T-helper 17 cell (primary cell): ENCODE data around the gene HIVEP2. TPM values are rescaled to one million over a fixed set of nuclear protein-coding genes. Genes with fewer than 3 reads are reported as not detected.
A peak's percentile ranks its signal among the peaks of the same experiment; 100 is the strongest.

ENCODE experiments used
- ATAC-seq: fragments of 150-1000 bp; cut with Tn5 transposase; 2 replicates; pipeline ENCODE4 v1.10.0; 2021; ENCODE audit warnings: mild to moderate bottlenecking, moderate library complexity
- DNase-seq, 3 donors: peaks; one replicate each; pipeline versions ENCODE4 v3.0.0 to v3.0.0-alpha.2; 2020 to 2021
- H3K9me3 ChIP-seq: one replicate; pipeline ENCODE4 v1.7.0; 2013; ENCODE audit warnings: low read length, mild to moderate bottlenecking; ENCODE audit not compliant: control insufficient read depth, poor library complexity, severe bottlenecking
- H3K27ac Mint-ChIP-seq: one replicate; pipeline ENCODE4 v1.8.0; 2022; ENCODE audit warnings: mild to moderate bottlenecking, moderate library complexity, mixed read lengths
- H3K27me3 Mint-ChIP-seq: one replicate; pipeline ENCODE4 v1.8.0; 2022; ENCODE audit warnings: mixed read lengths
- H3K36me3 Mint-ChIP-seq: one replicate; pipeline ENCODE4 v1.8.0; 2022; ENCODE audit warnings: low read depth, mixed read lengths
- H3K4me1 Mint-ChIP-seq: one replicate; pipeline ENCODE4 v1.8.0; 2022; ENCODE audit warnings: mild to moderate bottlenecking, mixed read lengths
- H3K4me3 Mint-ChIP-seq: one replicate; pipeline ENCODE4 v1.8.0; 2022; ENCODE audit warnings: mild to moderate bottlenecking, moderate library complexity, mixed read lengths
- total RNA-seq, 4 donors: library from RNA in 2 of 4; stranded (reverse) in 2 of 4; gene quantifications; one replicate each; pipeline ENCODE4 v1.2.3 and lab custom pipeline; 2022 to 2026

HIVEP2 gene
- total RNA-seq, 2 donors from 2014 or later, result 73.6 to 78.6 TPM

DNA sequence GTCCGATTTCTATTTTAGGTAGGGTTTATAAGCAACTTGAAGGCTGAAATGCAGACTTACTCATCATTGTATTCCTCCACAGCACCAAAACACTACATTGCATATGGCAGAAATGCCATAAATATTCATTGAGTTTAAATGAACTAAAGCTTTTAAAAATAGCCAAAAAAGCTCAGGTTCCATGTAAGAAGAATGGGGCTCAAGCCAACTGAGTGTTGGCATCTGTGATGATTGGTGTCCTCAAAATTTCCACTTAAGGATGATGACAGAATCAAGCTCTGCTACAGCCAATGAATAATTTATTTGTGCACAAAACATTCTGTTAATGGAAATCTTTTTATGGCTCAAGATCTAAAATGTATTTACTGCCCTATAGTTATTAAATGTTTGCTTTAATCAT, 115.4 kb downstream of the HIVEP2 start:
- peaks cover 38% of the 10 kb centered on the region for H3K4me1 Mint-ChIP-seq
- H3K4me3 Mint-ChIP-seq, result no peak overlapping the region
- ATAC-seq, result no peak
- H3K36me3 Mint-ChIP-seq, result peaks cover 10% of the 10 kb centered on the region
- H3K27ac Mint-ChIP-seq, result no peak overlapping the region
- no peak for DNase-seq
- H3K27me3 Mint-ChIP-seq, result no peaks in the 10 kb centered on the region
- H3K9me3 ChIP-seq, result no peaks in the 10 kb centered on the region

GRCh38 chr6:142827991-142828390, 117.0 kb downstream of the HIVEP2 start:
- peaks cover 34% of the 10 kb centered on the region for H3K4me1 Mint-ChIP-seq
- no peaks in the 10 kb centered on the region for H3K9me3 ChIP-seq
- no peaks in the 10 kb centered on the region for H3K27me3 Mint-ChIP-seq
- peaks cover 7% of the 10 kb centered on the region for H3K36me3 Mint-ChIP-seq
- no peak overlapping the region for H3K4me3 Mint-ChIP-seq
- peak overlapping the region; percentile 89 for H3K27ac Mint-ChIP-seq
- no peak for ATAC-seq
- DNase-seq, result no peak

DNA sequence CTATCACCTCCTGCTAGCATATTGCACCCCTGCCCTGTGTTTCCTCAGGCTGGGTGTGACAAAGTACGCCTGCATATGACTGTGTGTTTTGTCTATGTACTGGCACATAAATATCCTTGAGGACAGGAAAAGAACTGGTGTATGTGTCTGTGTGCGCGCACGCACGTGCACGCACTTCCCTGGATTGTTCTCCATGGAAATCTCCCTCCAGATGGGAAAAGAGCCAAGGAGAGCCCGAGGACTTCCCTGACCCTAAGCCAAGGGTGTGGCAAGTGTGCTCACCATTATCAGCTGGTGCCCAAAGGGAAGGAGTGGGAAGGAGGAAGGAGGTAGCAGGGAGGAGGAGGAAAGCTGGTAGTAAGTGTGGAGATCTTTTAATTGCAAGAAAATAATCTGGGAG, 117.6 kb downstream of the HIVEP2 start:
- Mint-ChIP-seq H3K27me3 (no peaks in the 10 kb centered on the region), H3K4me1 (peaks cover 34% of the 10 kb centered on the region), H3K27ac (peak overlapping the region; percentile 89), H3K4me3 (no peak overlapping the region), H3K36me3 (peaks cover 9% of the 10 kb centered on the region)
- H3K9me3 ChIP-seq, result no peaks in the 10 kb centered on the region
- ATAC-seq, result no peak
- no peak for DNase-seq

DNA sequence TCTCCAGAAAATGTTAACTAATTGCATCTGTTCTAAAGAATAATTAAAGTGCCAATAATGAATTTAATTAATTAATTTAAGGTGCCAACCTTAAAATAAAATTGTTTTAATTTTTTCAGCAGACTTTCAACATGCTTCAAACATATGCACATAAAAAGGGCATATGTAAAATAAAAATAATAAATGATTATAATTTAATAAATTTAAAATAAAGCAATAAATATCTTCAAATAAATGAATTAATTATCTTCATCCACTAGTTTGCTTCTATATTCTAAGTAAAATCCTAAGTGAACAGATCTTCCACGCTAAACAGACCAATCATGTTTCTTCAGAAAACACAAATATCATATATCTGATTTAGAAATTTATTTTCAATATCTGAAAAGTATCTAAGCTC, 119.2 kb downstream of the HIVEP2 start:
- peaks cover 44% of the 10 kb centered on the region for H3K4me1 Mint-ChIP-seq
- DNase-seq, result no peak
- no peak for ATAC-seq
- H3K27me3 Mint-ChIP-seq, result no peaks in the 10 kb centered on the region
- H3K4me3 Mint-ChIP-seq, result no peak overlapping the region
- H3K9me3 ChIP-seq, result no peaks in the 10 kb centered on the region
- no peak overlapping the region for H3K27ac Mint-ChIP-seq
- H3K36me3 Mint-ChIP-seq, result peaks cover 5% of the 10 kb centered on the region

- H3K9me3 ChIP-seq, result no peaks in the 10 kb centered on the region
- DNase-seq, result no peak
- H3K4me3 Mint-ChIP-seq, result peak overlapping the region; percentile 25
- ATAC-seq, result no peak
- H3K27me3 Mint-ChIP-seq, result no peaks in the 10 kb centered on the region
- H3K27ac Mint-ChIP-seq, result peak overlapping the region; percentile 89
- H3K36me3 Mint-ChIP-seq, result peaks cover 2% of the 10 kb centered on the region
- peaks cover 53% of the 10 kb centered on the region for H3K4me1 Mint-ChIP-seq
Measured at GRCh38 chr6:142824426-142824825, 120.5 kb downstream of the HIVEP2 start.

- Mint-ChIP-seq H3K4me3 (peak overlapping the region; percentile 46), H3K27ac (peak overlapping the region; percentile 99), H3K4me1 (peaks cover 53% of the 10 kb centered on the region), H3K27me3 (no peaks in the 10 kb centered on the region), H3K36me3 (peaks cover 2% of the 10 kb centered on the region)
- DNase-seq (no peak), ATAC-seq (no peak)
- H3K9me3 ChIP-seq, result no peaks in the 10 kb centered on the region
Measured at GRCh38 chr6:142823256-142823902, 121.6 kb downstream of the HIVEP2 start.

GRCh38 chr6:142822842-142823241, 122.1 kb downstream of the HIVEP2 start:
- no peak for DNase-seq
- peak overlapping the region; percentile 46 for H3K4me3 Mint-ChIP-seq
- H3K36me3 Mint-ChIP-seq, result peaks cover 2% of the 10 kb centered on the region
- no peaks in the 10 kb centered on the region for H3K27me3 Mint-ChIP-seq
- peaks cover 49% of the 10 kb centered on the region for H3K4me1 Mint-ChIP-seq
- ATAC-seq, result peak; percentile 31
- no peaks in the 10 kb centered on the region for H3K9me3 ChIP-seq
- peak overlapping the region; percentile 99 for H3K27ac Mint-ChIP-seq

DNA sequence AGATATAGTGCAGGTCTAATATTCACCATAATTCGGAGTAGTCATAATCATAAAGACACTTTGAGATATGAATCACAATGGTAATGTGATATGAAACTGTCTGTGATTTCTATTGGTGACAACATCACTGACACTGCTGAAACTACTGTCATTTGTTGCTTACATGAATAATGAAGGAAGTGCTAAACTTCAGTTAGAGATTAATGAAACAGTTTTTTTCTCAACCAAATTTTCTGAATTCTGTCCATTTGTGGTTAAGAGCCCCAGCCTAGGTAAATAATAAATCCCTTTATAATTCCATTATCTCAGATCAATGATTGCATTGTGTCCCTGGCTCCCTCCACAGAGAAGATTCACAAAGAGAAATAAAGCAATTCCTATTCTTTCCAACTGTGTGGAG, 122.6 kb downstream of the HIVEP2 start:
- H3K36me3 Mint-ChIP-seq, result peaks cover 2% of the 10 kb centered on the region
- H3K9me3 ChIP-seq, result no peaks in the 10 kb centered on the region
- ATAC-seq (peak; percentile 35), DNase-seq (no peak)
- no peaks in the 10 kb centered on the region for H3K27me3 Mint-ChIP-seq
- H3K4me3 Mint-ChIP-seq, result peak overlapping the region; percentile 28
- H3K27ac Mint-ChIP-seq, result peak overlapping the region; percentile 99
- H3K4me1 Mint-ChIP-seq, result peaks cover 47% of the 10 kb centered on the region

DNA sequence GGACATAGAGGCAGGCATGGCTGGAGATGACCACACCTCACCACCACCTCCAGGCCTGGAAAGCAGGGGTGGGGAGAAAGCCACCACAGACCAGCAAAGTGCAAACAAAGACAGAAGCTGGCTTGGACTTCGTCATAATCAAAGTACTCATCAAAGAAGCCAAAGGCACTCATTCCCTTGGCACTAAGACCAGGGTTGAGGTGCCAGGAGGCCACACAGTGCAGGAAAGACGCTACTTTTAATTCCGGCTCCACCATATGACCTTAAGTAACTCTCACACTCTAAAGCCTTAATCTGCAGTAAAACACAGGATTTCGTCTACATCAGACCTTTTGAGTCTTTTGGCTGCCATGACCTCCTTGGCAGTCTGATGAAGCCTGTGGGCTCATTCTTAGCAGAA, 123.1 kb downstream of the HIVEP2 start:
- peaks cover 48% of the 10 kb centered on the region for H3K4me1 Mint-ChIP-seq
- peak; percentile 5 for ATAC-seq
- no peak for DNase-seq
- H3K9me3 ChIP-seq, result no peaks in the 10 kb centered on the region
- peak overlapping the region; percentile 92 for H3K4me3 Mint-ChIP-seq
- peak overlapping the region; percentile 99 for H3K27ac Mint-ChIP-seq
- H3K27me3 Mint-ChIP-seq, result no peaks in the 10 kb centered on the region
- peaks cover 2% of the 10 kb centered on the region for H3K36me3 Mint-ChIP-seq

DNA sequence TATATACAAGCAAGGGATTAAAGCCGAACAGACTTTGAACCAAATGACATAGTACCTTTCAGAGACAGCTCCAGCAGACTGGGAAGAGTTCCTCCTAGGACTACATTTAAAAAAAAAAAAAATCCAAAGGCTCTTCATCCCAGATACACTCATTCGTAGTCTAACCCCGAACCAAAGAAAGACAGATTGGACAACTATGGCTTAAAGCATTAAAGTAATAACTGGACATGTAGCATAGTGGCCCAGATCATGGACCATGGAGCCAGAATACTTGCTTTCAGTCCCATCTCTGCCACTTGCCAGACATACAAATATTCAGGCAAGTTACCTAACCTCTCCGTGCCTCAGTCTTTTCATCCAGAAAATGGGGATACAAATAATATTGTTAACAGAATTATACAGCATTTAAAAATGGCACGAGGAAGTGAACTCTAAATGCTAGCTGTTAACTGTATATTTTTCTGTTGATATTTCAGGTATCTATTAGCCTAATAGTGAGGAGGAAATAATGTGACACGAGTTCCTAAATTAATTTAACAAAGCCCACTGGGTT, 123.7 kb downstream of the HIVEP2 start:
- no peak for DNase-seq
- Mint-ChIP-seq H3K27ac (peak overlapping the region; percentile 99), H3K4me1 (peaks cover 53% of the 10 kb centered on the region), H3K4me3 (peak overlapping the region; percentile 92), H3K27me3 (no peaks in the 10 kb centered on the region), H3K36me3 (peaks cover 6% of the 10 kb centered on the region)
- no peaks in the 10 kb centered on the region for H3K9me3 ChIP-seq
- ATAC-seq, result no peak

- ATAC-seq (peak; percentile 40), DNase-seq (no peak)
- Mint-ChIP-seq H3K4me3 (peak overlapping the region; percentile 92), H3K36me3 (peaks cover 6% of the 10 kb centered on the region), H3K27ac (peak overlapping the region; percentile 99), H3K27me3 (no peaks in the 10 kb centered on the region), H3K4me1 (peaks cover 53% of the 10 kb centered on the region)
- no peaks in the 10 kb centered on the region for H3K9me3 ChIP-seq
Measured at GRCh38 chr6:142820338-142821051, 124.5 kb downstream of the HIVEP2 start.

GRCh38 chr6:142819603-142820337, 125.2 kb downstream of the HIVEP2 start:
- Mint-ChIP-seq H3K27ac (peak overlapping the region; percentile 99), H3K4me3 (peak overlapping the region; percentile 92), H3K36me3 (peaks cover 6% of the 10 kb centered on the region), H3K27me3 (no peaks in the 10 kb centered on the region), H3K4me1 (peaks cover 55% of the 10 kb centered on the region)
- peak; percentile 77 for ATAC-seq
- peak in 1 of 3 donors; percentile 19 for DNase-seq
- no peaks in the 10 kb centered on the region for H3K9me3 ChIP-seq

DNA sequence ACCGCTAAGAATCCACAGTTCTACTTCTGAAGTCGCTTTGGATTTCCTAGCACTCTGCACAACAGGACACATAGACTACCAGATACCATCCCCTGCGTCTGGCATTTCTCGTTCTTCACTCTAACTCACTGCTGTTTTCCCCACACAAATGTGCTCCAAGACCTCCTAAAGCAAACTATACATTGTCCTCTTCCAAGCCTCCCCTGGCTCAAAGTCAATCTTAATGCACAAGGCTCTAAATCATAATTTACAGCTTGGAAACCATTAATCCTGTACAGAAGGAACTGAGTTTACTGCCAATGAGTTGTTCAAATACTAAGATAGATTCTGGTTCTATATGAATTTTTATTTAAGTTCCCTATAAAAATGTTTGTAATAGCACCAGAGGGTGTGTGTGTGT, 128.5 kb downstream of the HIVEP2 start:
- DNase-seq, result no peak
- no peaks in the 10 kb centered on the region for H3K27me3 Mint-ChIP-seq
- H3K27ac Mint-ChIP-seq, result peak overlapping the region; percentile 99
- no peak overlapping the region for H3K4me3 Mint-ChIP-seq
- H3K4me1 Mint-ChIP-seq, result peaks cover 60% of the 10 kb centered on the region
- H3K36me3 Mint-ChIP-seq, result peaks cover 7% of the 10 kb centered on the region
- no peaks in the 10 kb centered on the region for H3K9me3 ChIP-seq
- ATAC-seq, result no peak
